ENCODE results near the gene NKX6-2. TPM values are rescaled to one million over a fixed set of nuclear protein-coding genes. Genes with fewer than 3 reads are reported as not detected.

NKX6-2 gene
- total RNA-seq, 1 donor from 2014 or later, result not detected

GRCh38 chr10:132758865-132759264, 27.1 kb downstream of the NKX6-2 start:
- H3F3A ChIP-seq (ENCODE audit: low read depth), result peaks cover 11% of the 10 kb centered on the region
- no peak overlapping the region for H3K4me3 ChIP-seq
- no peaks in the 10 kb centered on the region for H3K79me2 ChIP-seq (ENCODE audit: low read depth)
- H3K4me2 ChIP-seq, result no peak overlapping the region
- H3K36me3 Mint-ChIP-seq, result peaks cover 33% of the 10 kb centered on the region
- no peaks in the 10 kb centered on the region for H3K27me3 ChIP-seq
- H3K9me3 Mint-ChIP-seq, result peaks cover 8% of the 10 kb centered on the region
- H3K4me3 Mint-ChIP-seq, result no peak overlapping the region
- DNase-seq (ENCODE audit: low spot score), result no peak
- no peaks in the 10 kb centered on the region for H3K4me1 Mint-ChIP-seq
- TF ChIP-seq EZH2phosphoT487 (IDR thresholded peaks at IDR 0.05), result no peak
- TF ChIP-seq, protein P1, sequence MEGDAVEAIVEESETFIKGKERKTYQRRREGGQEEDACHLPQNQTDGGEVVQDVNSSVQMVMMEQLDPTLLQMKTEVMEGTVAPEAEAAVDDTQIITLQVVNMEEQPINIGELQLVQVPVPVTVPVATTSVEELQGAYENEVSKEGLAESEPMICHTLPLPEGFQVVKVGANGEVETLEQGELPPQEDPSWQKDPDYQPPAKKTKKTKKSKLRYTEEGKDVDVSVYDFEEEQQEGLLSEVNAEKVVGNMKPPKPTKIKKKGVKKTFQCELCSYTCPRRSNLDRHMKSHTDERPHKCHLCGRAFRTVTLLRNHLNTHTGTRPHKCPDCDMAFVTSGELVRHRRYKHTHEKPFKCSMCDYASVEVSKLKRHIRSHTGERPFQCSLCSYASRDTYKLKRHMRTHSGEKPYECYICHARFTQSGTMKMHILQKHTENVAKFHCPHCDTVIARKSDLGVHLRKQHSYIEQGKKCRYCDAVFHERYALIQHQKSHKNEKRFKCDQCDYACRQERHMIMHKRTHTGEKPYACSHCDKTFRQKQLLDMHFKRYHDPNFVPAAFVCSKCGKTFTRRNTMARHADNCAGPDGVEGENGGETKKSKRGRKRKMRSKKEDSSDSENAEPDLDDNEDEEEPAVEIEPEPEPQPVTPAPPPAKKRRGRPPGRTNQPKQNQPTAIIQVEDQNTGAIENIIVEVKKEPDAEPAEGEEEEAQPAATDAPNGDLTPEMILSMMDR (IDR thresholded peaks at IDR 0.05), result no peak
- no peak for TF ChIP-seq EZH2 (IDR thresholded peaks at IDR 0.05)
- no peak overlapping the region for H2AFZ ChIP-seq (replicated peaks)
- no peaks in the 10 kb centered on the region for H3K4me1 ChIP-seq
- no peak overlapping the region for H3K27ac Mint-ChIP-seq
- H3K9ac ChIP-seq, result no peak overlapping the region
- peaks cover 10% of the 10 kb centered on the region for H3K27me3 Mint-ChIP-seq (ENCODE audit: insufficient read depth, low read depth)
- H3K36me3 ChIP-seq, result no peaks in the 10 kb centered on the region
- H3K9me3 ChIP-seq (ENCODE audit: low read depth), result no peaks in the 10 kb centered on the region
- H4K20me1 ChIP-seq (ENCODE audit: low read depth), result no peaks in the 10 kb centered on the region
- no peak overlapping the region for H3K27ac ChIP-seq

DNA sequence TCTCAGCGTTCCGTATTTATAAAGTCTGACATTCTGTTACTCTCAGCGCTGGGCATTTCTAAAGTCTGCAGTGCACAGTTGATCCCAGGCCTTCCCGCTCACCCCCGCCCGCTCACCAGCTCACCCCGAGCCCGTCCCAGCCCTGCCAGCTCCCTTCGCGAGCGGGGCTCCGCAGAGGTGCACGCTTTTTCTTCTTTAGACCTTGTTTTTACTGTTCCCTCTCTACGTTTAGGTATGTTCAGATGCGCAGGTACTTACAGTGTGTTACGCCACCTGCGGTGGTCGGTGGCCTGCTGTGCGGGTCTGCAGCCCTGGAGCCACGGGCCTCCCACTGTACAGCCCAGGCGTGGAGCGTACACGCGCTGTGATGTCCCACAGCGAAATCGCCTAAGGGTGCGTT, 28.8 kb downstream of the NKX6-2 start:
- Histone ChIP-seq H4K20me1 (ENCODE audit: low read depth) (no peaks in the 10 kb centered on the region), H3K4me3 (no peak overlapping the region), H3K9ac (no peak overlapping the region), H3K79me2 (ENCODE audit: low read depth) (no peaks in the 10 kb centered on the region), H3K4me2 (no peak overlapping the region), H3K36me3 (no peaks in the 10 kb centered on the region), H3K9me3 (ENCODE audit: low read depth) (no peaks in the 10 kb centered on the region), H3K4me1 (no peaks in the 10 kb centered on the region), H3K27ac (no peak overlapping the region), H3F3A (ENCODE audit: low read depth) (peaks cover 4% of the 10 kb centered on the region), H3K27me3 (no peaks in the 10 kb centered on the region), H2AFZ (replicated peaks) (no peak overlapping the region)
- Mint-ChIP-seq H3K9me3 (peaks cover 4% of the 10 kb centered on the region), H3K4me1 (peaks cover 5% of the 10 kb centered on the region), H3K4me3 (no peak overlapping the region), H3K36me3 (peaks cover 30% of the 10 kb centered on the region), H3K27me3 (ENCODE audit: insufficient read depth, low read depth) (peaks cover 10% of the 10 kb centered on the region), H3K27ac (no peak overlapping the region)
- TF ChIP-seq, protein P1 (IDR thresholded peaks at IDR 0.05), result no peak
- no peak for TF ChIP-seq EZH2phosphoT487 (IDR thresholded peaks at IDR 0.05)
- no peak for TF ChIP-seq EZH2 (IDR thresholded peaks at IDR 0.05)
- DNase-seq (ENCODE audit: low spot score), result no peak

- Mint-ChIP-seq H3K27me3 (ENCODE audit: insufficient read depth, low read depth) (peaks cover 7% of the 10 kb centered on the region), H3K36me3 (peaks cover 26% of the 10 kb centered on the region), H3K9me3 (no peaks in the 10 kb centered on the region), H3K4me1 (peaks cover 5% of the 10 kb centered on the region), H3K4me3 (no peak overlapping the region), H3K27ac (no peak overlapping the region)
- H3K27ac ChIP-seq, result no peak overlapping the region
- peaks cover 4% of the 10 kb centered on the region for H3F3A ChIP-seq (ENCODE audit: low read depth)
- H3K9me3 ChIP-seq (ENCODE audit: low read depth), result no peaks in the 10 kb centered on the region
- no peaks in the 10 kb centered on the region for H3K4me1 ChIP-seq
- no peaks in the 10 kb centered on the region for H3K79me2 ChIP-seq (ENCODE audit: low read depth)
- H3K4me2 ChIP-seq, result no peak overlapping the region
- no peak overlapping the region for H3K9ac ChIP-seq
- no peaks in the 10 kb centered on the region for H3K27me3 ChIP-seq
- no peak overlapping the region for H2AFZ ChIP-seq (replicated peaks)
- H4K20me1 ChIP-seq (ENCODE audit: low read depth), result no peaks in the 10 kb centered on the region
- no peak for DNase-seq (ENCODE audit: low spot score)
- no peaks in the 10 kb centered on the region for H3K36me3 ChIP-seq
- no peak overlapping the region for H3K4me3 ChIP-seq
- TF ChIP-seq, protein P1 (IDR thresholded peaks at IDR 0.05), result no peak
- no peak for TF ChIP-seq EZH2 (IDR thresholded peaks at IDR 0.05)
- TF ChIP-seq EZH2phosphoT487 (IDR thresholded peaks at IDR 0.05), result no peak
Measured at GRCh38 chr10:132756591-132756990, 29.4 kb downstream of the NKX6-2 start.

All from neural progenitor cell (in vitro differentiated cells).